Smooth muscle cell (in vitro differentiated cells): ENCODE results near the gene AHNAK2. TPM values are rescaled to one million over a fixed set of nuclear protein-coding genes. Genes with fewer than 3 reads are reported as not detected.

Source experiments
- DNase-seq: peaks from one replicate; lab custom pipeline; 2025; ENCODE audit not compliant: unreplicated experiment; lab: John Stamatoyannopoulos, UW
- H2AFZ ChIP-seq: fragments of 200-600 bp; sonication (generic); 2 replicates; pipeline ENCODE4 v1.6.0; 2016; ENCODE audit warnings: antibody characterized with exemption, low read depth, mild to moderate bottlenecking
- H3F3A ChIP-seq: fragments of 200-600 bp; sonication (generic); 2 replicates; pipeline ENCODE4 v1.6.0; 2017; ENCODE audit warnings: antibody characterized with exemption, low read depth
- H3K27ac ChIP-seq: fragments of 200-600 bp; sonication (generic); 2 replicates; pipeline ENCODE4 v1.5.1; 2016; ENCODE audit warnings: low read depth, mild to moderate bottlenecking
- H3K27me3 ChIP-seq: fragments of 200-600 bp; sonication (generic); 2 replicates; pipeline ENCODE4 v1.6.1; 2016; ENCODE audit warnings: low read depth, mild to moderate bottlenecking
- H3K36me3 ChIP-seq: fragments of 200-600 bp; sonication (generic); 2 replicates; pipeline ENCODE4 v1.5.1; 2016; ENCODE audit warnings: low read depth
- H3K4me1 ChIP-seq: fragments of 200-600 bp; sonication (generic); 2 replicates; pipeline ENCODE4 v1.5.1; 2016; ENCODE audit warnings: low read depth
- H3K4me2 ChIP-seq: fragments of 200-600 bp; sonication (generic); 2 replicates; pipeline ENCODE4 v1.6.0; 2016; ENCODE audit warnings: mild to moderate bottlenecking
- H3K4me3 ChIP-seq: fragments of 200-600 bp; sonication (generic); 2 replicates; pipeline ENCODE4 v1.5.1; 2016; ENCODE audit warnings: mild to moderate bottlenecking
- H3K79me2 ChIP-seq: fragments of 200-600 bp; sonication (generic); 2 replicates; pipeline ENCODE4 v1.6.0; 2016; ENCODE audit warnings: low read depth, mild to moderate bottlenecking
- H3K9ac ChIP-seq: fragments of 200-600 bp; sonication (generic); 2 replicates; pipeline ENCODE4 v1.6.0; 2016; ENCODE audit warnings: low read depth
- H3K9me3 ChIP-seq: fragments of 200-600 bp; sonication (generic); replicated peaks from 2 replicates; pipeline ENCODE4 v1.5.1; 2016; ENCODE audit warnings: low read depth
- H4K20me1 ChIP-seq: fragments of 200-600 bp; sonication (generic); 2 replicates; pipeline ENCODE4 v1.6.0; 2016; ENCODE audit warnings: low read depth
- CTCF ChIP-seq: fragments of 200-600 bp; sonication (generic); IDR thresholded peaks from 2 replicates; pipeline ENCODE4 v1.5.1; 2017; ENCODE audit warnings: borderline replicate concordance, mild to moderate bottlenecking, antibody characterized with exemption; ENCODE audit not compliant: insufficient read depth, poor library complexity, severe bottlenecking
- WGBS: methylation state at CpG from one replicate; pipeline ENCODE4 v1.1.7; 2016; ENCODE audit warnings: low lambda C conversion rate; 5-methylcytosine and 5-hydroxymethylcytosine counted together
- polyA plus RNA-seq: library from polyadenylated mRNA; unstranded; fragments of >200 nt; fragmentation: Nextera tagmentation; extraction: Ambion mirVana; gene quantifications from 2 replicates; pipeline ENCODE4 v1.2.1, GENCODE V29; 2016
- total RNA-seq: library from RNA; depleted of rRNA; stranded (reverse); fragments of >200 nt; gene quantifications from 2 replicates; pipeline ENCODE4 v1.2.3, GENCODE V29; 2014

Gene AHNAK2
- total and polyA plus RNA-seq, 2 experiments from 2014 or later, result 10.3 to 53.8 TPM

GRCh38 chr14:104986487-104987164, 8.5 kb upstream of the AHNAK2 start:
- H3K9me3 ChIP-seq, result no peaks in the 10 kb centered on the region
- WGBS, result 79% methylated on average over 19 of the region's 19 CpGs
- no peaks in the 10 kb centered on the region for H3K79me2 ChIP-seq
- H3F3A ChIP-seq, result no peaks in the 10 kb centered on the region
- peak overlapping the region; percentile 67 for H3K4me3 ChIP-seq
- H3K4me1 ChIP-seq, result peaks cover 5% of the 10 kb centered on the region
- no peak for DNase-seq
- peak overlapping the region; percentile 83 for H3K27ac ChIP-seq
- H2AFZ ChIP-seq, result no peak overlapping the region
- no peaks in the 10 kb centered on the region for H3K27me3 ChIP-seq
- TF ChIP-seq CTCF, result no peak
- no peaks in the 10 kb centered on the region for H4K20me1 ChIP-seq
- peak overlapping the region; percentile 92 for H3K9ac ChIP-seq
- peak overlapping the region; percentile 89 for H3K4me2 ChIP-seq
- H3K36me3 ChIP-seq, result no peaks in the 10 kb centered on the region

GRCh38 chr14:104985675-104986486, 7.7 kb upstream of the AHNAK2 start, which contains the start of gene CLBA1:
Gene CLBA1, plus strand, starts transcription at chr14:104985788. Its CDS starts 644 bp downstream, at chr14:104986432.
- H3K4me1 ChIP-seq, result peaks cover 5% of the 10 kb centered on the region

GRCh38 chr14:104984056-104984894, 6.1 kb upstream of the AHNAK2 start:
- H4K20me1 ChIP-seq, result no peaks in the 10 kb centered on the region
- H3F3A ChIP-seq, result no peaks in the 10 kb centered on the region
- H3K9me3 ChIP-seq, result no peaks in the 10 kb centered on the region
- no peak overlapping the region for H2AFZ ChIP-seq
- DNase-seq, result no peak
- WGBS, result 95% methylated on average over 15 of the region's 15 CpGs
- H3K9ac ChIP-seq, result no peak overlapping the region
- no peak for TF ChIP-seq CTCF
- no peak overlapping the region for H3K27ac ChIP-seq
- H3K27me3 ChIP-seq, result no peaks in the 10 kb centered on the region
- no peaks in the 10 kb centered on the region for H3K79me2 ChIP-seq
- no peaks in the 10 kb centered on the region for H3K36me3 ChIP-seq
- H3K4me3 ChIP-seq, result no peak overlapping the region
- no peak overlapping the region for H3K4me2 ChIP-seq
- peaks cover 5% of the 10 kb centered on the region for H3K4me1 ChIP-seq

More at GRCh38 chr14:104985675-104986486, 7.7 kb upstream of the AHNAK2 start, which contains the start of gene CLBA1:
- no peaks in the 10 kb centered on the region for H3K36me3 ChIP-seq
- H3K27me3 ChIP-seq, result no peaks in the 10 kb centered on the region
- peak within 1 kb of the TSS; percentile 67 for H3K4me3 ChIP-seq
- no peaks in the 10 kb centered on the region for H3F3A ChIP-seq
- peak within 1 kb of the TSS; percentile 83 for H3K27ac ChIP-seq
- DNase-seq, result peak; percentile 63
- no peaks in the 10 kb centered on the region for H3K9me3 ChIP-seq
- H3K79me2 ChIP-seq, result no peaks in the 10 kb centered on the region
- peak within 1 kb of the TSS; percentile 89 for H3K4me2 ChIP-seq
- peak within 1 kb of the TSS; percentile 92 for H3K9ac ChIP-seq
- WGBS, result 6% methylated on average over 62 of the region's 77 CpGs
- no peaks in the 10 kb centered on the region for H4K20me1 ChIP-seq
- H2AFZ ChIP-seq, result no peak within 1 kb of the TSS
- TF ChIP-seq CTCF, result no peak
